GM12875 (cell line): Measurements from ENCODE around the gene XPO5.
"Not testable (repeated sequence)": the region's sequence is repeated elsewhere in the genome, so short reads cannot be mapped to it uniquely, and the experiment has no call there.

Experiments
- H3K4me3 ChIP-seq: one replicate; pipeline ENCODE4 v1.5.1; 2011; ENCODE audit warnings: low read depth, low read length, control low read depth
- TF ChIP-seq, protein P1 (sequence below): IDR thresholded peaks from 2 replicates; pipeline ENCODE4 v1.5.1; 2011; ENCODE audit warnings: low read depth, mild to moderate bottlenecking, control low read depth, inconsistent platforms, low read length, moderate library complexity, borderline replicate concordance; ENCODE audit not compliant: insufficient read depth

XPO5 gene

GRCh38 chr6:43608807-43609206 lies 33.0 kb upstream of the XPO5 start:
- TF ChIP-seq, protein P1, sequence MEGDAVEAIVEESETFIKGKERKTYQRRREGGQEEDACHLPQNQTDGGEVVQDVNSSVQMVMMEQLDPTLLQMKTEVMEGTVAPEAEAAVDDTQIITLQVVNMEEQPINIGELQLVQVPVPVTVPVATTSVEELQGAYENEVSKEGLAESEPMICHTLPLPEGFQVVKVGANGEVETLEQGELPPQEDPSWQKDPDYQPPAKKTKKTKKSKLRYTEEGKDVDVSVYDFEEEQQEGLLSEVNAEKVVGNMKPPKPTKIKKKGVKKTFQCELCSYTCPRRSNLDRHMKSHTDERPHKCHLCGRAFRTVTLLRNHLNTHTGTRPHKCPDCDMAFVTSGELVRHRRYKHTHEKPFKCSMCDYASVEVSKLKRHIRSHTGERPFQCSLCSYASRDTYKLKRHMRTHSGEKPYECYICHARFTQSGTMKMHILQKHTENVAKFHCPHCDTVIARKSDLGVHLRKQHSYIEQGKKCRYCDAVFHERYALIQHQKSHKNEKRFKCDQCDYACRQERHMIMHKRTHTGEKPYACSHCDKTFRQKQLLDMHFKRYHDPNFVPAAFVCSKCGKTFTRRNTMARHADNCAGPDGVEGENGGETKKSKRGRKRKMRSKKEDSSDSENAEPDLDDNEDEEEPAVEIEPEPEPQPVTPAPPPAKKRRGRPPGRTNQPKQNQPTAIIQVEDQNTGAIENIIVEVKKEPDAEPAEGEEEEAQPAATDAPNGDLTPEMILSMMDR, result no peak
- H3K4me3 ChIP-seq, result no peak overlapping the region

- H3K4me3 ChIP-seq, result no peak overlapping the region
- TF ChIP-seq, protein P1, result peak; percentile 79
These were observed 32.5 kb upstream of the XPO5 start for GRCh38 chr6:43608310-43608763.

DNA sequence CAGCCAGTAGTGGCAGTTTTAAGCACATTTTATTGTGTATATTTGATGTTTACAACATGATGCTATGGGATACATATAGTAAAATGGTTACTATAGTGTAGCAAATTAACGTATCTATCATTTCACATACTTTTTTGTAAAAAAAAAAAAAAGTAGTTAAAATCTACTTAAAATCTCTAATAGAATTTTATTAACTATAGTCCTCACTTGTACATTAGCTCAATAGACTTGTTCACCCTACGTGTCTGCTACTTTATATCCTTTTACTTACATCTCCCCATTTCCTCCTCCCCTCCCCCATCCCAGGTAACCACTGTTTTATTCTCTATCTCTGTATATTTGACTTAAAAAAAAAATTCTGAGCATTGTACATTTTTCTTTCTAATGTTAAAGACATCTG lies 30.2 kb upstream of the XPO5 start:
- no peak overlapping the region for H3K4me3 ChIP-seq
- TF ChIP-seq, protein P1, result no peak

DNA sequence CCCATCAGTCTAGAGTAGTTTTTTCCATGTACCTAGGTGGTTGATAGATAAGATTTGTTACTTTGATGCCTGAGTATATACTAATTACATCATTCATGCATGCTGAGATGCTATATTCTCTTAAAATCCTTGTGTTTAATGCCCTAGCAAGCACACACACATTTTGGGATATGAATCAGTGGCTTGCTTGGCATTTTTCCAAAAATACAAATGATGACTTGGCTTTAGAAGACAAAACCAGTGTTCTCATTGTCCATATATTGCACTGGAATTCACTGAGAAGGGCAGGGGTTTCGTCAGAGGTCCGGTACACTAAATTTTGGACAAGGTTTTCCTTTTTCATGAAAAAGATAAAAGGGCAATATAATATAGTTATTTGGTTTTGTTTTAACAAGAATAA lies 28.3 kb upstream of the XPO5 start:
- no peak overlapping the region for H3K4me3 ChIP-seq
- TF ChIP-seq, protein P1, result no peak

GRCh38 chr6:43600595-43600994 lies 24.8 kb upstream of the XPO5 start:
- H3K4me3 ChIP-seq, result no peak overlapping the region
- TF ChIP-seq, protein P1, result no peak

DNA sequence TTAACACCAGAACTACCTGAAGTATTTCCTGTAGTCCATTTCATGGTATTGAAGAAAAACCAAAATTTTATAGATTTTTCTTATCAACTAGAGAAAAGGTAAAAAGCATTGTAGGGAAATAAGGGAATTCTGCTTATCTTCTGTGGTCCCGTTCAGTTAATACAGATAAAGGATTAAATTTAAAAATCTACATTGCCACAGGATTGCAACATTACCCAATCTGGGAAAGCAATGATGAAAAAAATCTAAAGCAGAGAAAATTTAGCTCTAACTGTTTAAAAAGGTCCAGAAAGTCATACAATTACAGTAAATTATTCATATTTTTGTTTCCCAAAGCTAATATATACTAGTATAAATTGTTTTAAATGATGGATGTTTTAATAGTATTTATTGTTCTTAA lies 18.1 kb upstream of the XPO5 start:
- TF ChIP-seq, protein P1, result no peak
- H3K4me3 ChIP-seq, result no peak overlapping the region

DNA sequence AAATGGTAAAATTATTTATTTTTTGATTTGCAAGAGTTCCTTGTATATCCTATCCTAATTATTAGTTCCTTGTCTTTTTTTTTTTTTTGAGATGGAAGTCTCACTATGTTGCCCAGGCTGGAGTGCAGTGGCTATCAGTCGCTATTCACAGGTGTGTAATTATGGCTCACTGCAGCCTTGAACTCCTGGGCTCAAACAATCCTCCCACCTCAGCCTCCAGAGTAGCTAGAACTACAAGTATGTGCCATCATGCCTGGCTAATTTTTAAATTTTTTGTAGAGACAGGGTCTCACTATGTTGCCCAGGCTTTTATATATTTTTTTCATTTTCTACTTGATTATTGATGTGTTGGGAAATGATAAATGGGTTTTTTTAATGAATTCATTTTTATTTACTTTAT lies 13.7 kb upstream of the XPO5 start:
- not testable (repeated sequence) for H3K4me3 ChIP-seq

GRCh38 chr6:43588194-43588593 lies 12.4 kb upstream of the XPO5 start:
- TF ChIP-seq, protein P1, result no peak

More at GRCh38 chr6:43588194-43588593, 12.4 kb upstream of the XPO5 start:
- no peak overlapping the region for H3K4me3 ChIP-seq
